AG04450 (cell line): ENCODE measurements around the gene LRRC8D. TPM values are rescaled to one million over a fixed set of nuclear protein-coding genes. Genes with fewer than 3 reads are reported as not detected.
"Not testable (repeated sequence)": the region's sequence is repeated elsewhere in the genome, so short reads cannot be mapped to it uniquely, and the experiment has no call there.

Experiments
- CTCF ChIA-PET: fragments of 300-600, 350-600 bp; formaldehyde crosslinking; extraction: SDS; loops from one replicate; lab custom pipeline; 2022; ENCODE audit warnings: antibody characterized with exemption, inconsistent platforms; lab: Charles Lee
- POLR2A ChIA-PET: fragments of 350-600 bp; formaldehyde crosslinking; extraction: SDS; loops from one replicate; lab custom pipeline; 2021; ENCODE audit warnings: antibody characterized with exemption, inconsistent platforms; lab: Yijun Ruan, JAX
- DNase-seq: peaks from one replicate; pipeline ENCODE4 v3.0.0-alpha.2; 2011; ENCODE audit warnings: low read depth, low spot score
- H3K27ac ChIP-seq: one replicate; pipeline ENCODE4 v1.5.1; 2012; ENCODE audit warnings: low read depth, low read length, control low read depth
- H3K27me3 ChIP-seq: one replicate; pipeline ENCODE4 v1.6.0; 2012; ENCODE audit warnings: low read length; ENCODE audit not compliant: control insufficient read depth, insufficient read depth
- H3K4me3 ChIP-seq: 2 replicates; pipeline ENCODE4 v1.5.1; 2011; ENCODE audit warnings: mild to moderate bottlenecking, low read depth, low read length, control low read depth
- H3K9me3 ChIP-seq: 2 replicates; pipeline ENCODE4 v1.5.1; 2012; ENCODE audit warnings: low read length; ENCODE audit not compliant: control insufficient read depth, insufficient read depth
- polyA plus RNA-seq: library from polyadenylated mRNA; depleted of rRNA; stranded (reverse); fragments of >200 nt; gene quantifications from 2 replicates; pipeline ENCODE4 v1.2.3, GENCODE V29; 2011; rRNA removed
- TF ChIP-seq, protein P1 (sequence below): IDR thresholded peaks from 2 replicates; pipeline ENCODE4 v1.5.1; 2011; ENCODE audit warnings: low read depth, low read length, control low read depth, inconsistent platforms

LRRC8D gene
- polyA plus RNA-seq, 1 experiment: 48.7 TPM

DNA sequence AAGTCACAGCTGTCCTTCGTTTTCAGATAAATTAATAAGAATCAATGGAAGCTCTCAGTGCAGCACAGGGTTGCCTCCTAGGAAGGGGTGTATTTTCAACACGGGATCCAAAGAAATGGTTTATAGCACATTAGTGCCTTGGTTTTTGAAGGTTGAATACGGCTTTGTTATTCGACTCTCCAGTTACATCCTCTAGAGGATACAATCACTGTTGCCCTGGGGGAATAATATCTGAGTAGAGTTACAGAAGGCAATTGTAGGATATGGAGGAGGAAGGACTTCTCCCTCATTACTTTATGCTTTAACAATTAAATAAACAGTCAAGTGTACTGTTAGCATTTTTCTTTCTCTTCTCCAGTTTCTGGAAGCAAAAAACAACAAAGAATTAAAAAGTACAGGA, 159.8 kb downstream of the LRRC8D start:
- Histone ChIP-seq H3K4me3 (no peak overlapping the region), H3K9me3 (peaks cover 3% of the 10 kb centered on the region; the same call in 1 of the 2 replicates), H3K27ac (no peak overlapping the region), H3K27me3 (no peaks in the 10 kb centered on the region)
- ChIA-PET POLR2A (no interaction called here), CTCF (interaction anchor here (0.8 kb wide), 1 partner anchor 9 kb away, joined by 3 read pairs; no protein-coding TSS in a partner anchor)
- TF ChIP-seq, protein P1, sequence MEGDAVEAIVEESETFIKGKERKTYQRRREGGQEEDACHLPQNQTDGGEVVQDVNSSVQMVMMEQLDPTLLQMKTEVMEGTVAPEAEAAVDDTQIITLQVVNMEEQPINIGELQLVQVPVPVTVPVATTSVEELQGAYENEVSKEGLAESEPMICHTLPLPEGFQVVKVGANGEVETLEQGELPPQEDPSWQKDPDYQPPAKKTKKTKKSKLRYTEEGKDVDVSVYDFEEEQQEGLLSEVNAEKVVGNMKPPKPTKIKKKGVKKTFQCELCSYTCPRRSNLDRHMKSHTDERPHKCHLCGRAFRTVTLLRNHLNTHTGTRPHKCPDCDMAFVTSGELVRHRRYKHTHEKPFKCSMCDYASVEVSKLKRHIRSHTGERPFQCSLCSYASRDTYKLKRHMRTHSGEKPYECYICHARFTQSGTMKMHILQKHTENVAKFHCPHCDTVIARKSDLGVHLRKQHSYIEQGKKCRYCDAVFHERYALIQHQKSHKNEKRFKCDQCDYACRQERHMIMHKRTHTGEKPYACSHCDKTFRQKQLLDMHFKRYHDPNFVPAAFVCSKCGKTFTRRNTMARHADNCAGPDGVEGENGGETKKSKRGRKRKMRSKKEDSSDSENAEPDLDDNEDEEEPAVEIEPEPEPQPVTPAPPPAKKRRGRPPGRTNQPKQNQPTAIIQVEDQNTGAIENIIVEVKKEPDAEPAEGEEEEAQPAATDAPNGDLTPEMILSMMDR: no peak
- no peak for DNase-seq

DNA sequence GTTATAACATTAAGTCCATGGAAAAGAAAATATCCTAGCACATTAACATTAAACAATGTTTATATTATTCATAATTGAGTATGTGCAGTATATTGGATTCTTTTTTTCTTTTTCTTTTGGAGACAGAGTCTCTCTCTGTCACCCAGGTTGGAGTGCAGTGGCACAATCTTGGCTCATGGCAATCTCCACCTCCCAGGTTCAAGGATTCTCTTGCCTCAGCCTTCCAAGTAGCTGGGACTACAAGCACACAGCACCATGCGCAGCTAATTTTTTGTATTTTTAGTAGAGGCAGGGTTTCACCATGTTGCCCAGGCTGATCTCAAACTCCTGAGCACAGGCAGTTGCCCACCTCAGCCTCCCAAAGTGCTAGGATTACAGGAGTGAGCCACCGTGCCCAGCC, 162.0 kb downstream of the LRRC8D start:
- POLR2A ChIA-PET, DNase-seq, H3K4me3 ChIP-seq, H3K27me3 ChIP-seq, CTCF ChIA-PET, H3K9me3 ChIP-seq, H3K27ac ChIP-seq: not testable (repeated sequence)

DNA sequence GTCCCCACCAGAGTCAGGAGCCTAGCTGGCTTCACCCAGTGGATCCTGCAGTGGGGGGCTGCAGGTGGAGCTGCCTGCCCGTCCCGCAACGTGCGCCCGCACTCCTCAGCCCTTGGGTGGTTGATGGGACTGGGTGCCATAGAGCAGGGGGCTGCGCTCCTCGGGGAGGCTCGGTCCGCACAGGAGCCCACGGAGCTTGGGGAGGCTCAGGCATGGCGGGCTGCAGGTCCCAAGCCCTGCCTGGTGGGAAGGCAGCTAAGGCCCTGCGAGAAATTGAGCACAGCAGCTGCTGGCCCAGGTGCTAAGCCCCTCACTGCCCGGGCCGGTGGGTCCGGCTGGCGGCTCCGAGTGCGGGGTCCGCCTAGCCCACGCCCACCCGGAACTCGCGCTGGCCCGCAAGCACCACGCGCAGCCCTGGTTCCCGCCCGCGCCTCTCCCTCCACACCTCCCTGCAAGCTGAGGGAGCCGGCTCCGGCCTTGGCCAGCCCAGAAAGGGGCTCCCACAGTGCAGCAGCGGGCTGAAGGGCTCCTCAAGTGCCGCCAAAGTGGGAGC, 163.8 kb downstream of the LRRC8D start:
- H3K27ac ChIP-seq, H3K9me3 ChIP-seq, POLR2A ChIA-PET, H3K4me3 ChIP-seq, DNase-seq, H3K27me3 ChIP-seq: not testable (repeated sequence)
- CTCF ChIA-PET: interaction anchor here (2.0 to 8.1 kb wide), 3 partner anchors 182 to 222 kb away, joined by 5 to 112 read pairs (median 76); no protein-coding TSS in a partner anchor

DNA sequence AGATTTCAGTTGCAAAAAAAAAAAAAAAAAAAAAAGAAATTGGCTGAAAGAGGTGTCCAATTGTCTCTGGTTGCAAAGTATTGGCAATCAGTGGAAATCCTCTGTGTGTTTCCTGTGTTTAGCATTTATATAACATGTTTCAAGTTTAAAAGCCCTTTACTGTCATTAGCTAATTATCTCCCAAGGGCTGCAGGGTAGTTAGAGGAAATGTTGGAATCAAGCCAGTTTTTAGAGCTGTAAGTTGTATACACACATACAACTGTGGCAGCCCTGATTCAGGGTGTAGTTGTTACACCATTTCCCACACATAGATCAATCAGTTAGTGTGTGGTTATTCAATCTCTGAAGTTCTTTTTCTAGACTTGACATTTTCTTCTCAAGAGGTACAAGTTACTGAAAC, 165.2 kb downstream of the LRRC8D start:
- CTCF ChIA-PET: interaction anchor here (0.6 to 8.1 kb wide), 9 partner anchors 10 to 223 kb away, joined by 3 to 112 read pairs (median 6); no protein-coding TSS in a partner anchor
- H3K4me3 ChIP-seq: no peak overlapping the region
- H3K27ac ChIP-seq: no peak overlapping the region
- H3K27me3 ChIP-seq: no peaks in the 10 kb centered on the region
- DNase-seq: no peak
- POLR2A ChIA-PET: interaction anchor here (0.7 to 1.0 kb wide), 3 partner anchors 21 to 173 kb away, joined by 4 to 10 read pairs (median 5); no protein-coding TSS in a partner anchor
- TF ChIP-seq, protein P1: no peak
- peaks cover 3% of the 10 kb centered on the region; the same call in 1 of the 2 replicates for H3K9me3 ChIP-seq

Other genes starting within 250 kb of the LRRC8D start
- 15.3 and 19.4 TPM in 2 replicates for gene LRRC8C, start 187.9 kb upstream of the LRRC8D start, polyA plus RNA-seq
- 15.5 and 23.3 TPM in 2 replicates for gene ZNF326, start 174.1 kb downstream of the LRRC8D start, polyA plus RNA-seq